ENCODE results near the gene GLB1L. TPM values are rescaled to one million over a fixed set of nuclear protein-coding genes. Genes with fewer than 3 reads are reported as not detected.

GLB1L gene
- polyA plus RNA-seq, 1 of the 3 experiments (the other 2 are of a cell fraction): 11.7 TPM

- no peak overlapping the region for H3K9ac ChIP-seq
- H3K79me2 ChIP-seq (ENCODE audit: insufficient read depth): no peaks in the 10 kb centered on the region
- ChIA-PET CTCF (interaction anchor here (0.8 to 5.5 kb wide), 13 partner anchors 11 to 274 kb away, joined by 3 to 44 read pairs (median 4); partner anchors contain the start of gene DNAJB2), POLR2A (interaction anchor here (2.6 kb wide), 1 partner anchor 10 kb away, joined by 15 read pairs; the partner anchor contains the start of genes GLB1L and STK16)
- TF ChIP-seq MEF2A (IDR thresholded peaks at IDR 0.05; ENCODE audit: borderline replicate concordance, low read depth) (no peak), CTCF (IDR thresholded peaks at IDR 0.05) (no peak), SMC3 (IDR thresholded peaks at IDR 0.05; ENCODE audit: low read depth, low read length) (no peak), YY1 (IDR thresholded peaks at IDR 0.05; ENCODE audit: low read depth) (no peak)
- TF ChIP-seq, protein P1, sequence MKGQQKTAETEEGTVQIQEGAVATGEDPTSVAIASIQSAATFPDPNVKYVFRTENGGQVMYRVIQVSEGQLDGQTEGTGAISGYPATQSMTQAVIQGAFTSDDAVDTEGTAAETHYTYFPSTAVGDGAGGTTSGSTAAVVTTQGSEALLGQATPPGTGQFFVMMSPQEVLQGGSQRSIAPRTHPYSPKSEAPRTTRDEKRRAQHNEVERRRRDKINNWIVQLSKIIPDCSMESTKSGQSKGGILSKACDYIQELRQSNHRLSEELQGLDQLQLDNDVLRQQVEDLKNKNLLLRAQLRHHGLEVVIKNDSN (IDR thresholded peaks at IDR 0.05; ENCODE audit: borderline replicate concordance, low read depth): no peak
- TF ChIP-seq, protein P2, sequence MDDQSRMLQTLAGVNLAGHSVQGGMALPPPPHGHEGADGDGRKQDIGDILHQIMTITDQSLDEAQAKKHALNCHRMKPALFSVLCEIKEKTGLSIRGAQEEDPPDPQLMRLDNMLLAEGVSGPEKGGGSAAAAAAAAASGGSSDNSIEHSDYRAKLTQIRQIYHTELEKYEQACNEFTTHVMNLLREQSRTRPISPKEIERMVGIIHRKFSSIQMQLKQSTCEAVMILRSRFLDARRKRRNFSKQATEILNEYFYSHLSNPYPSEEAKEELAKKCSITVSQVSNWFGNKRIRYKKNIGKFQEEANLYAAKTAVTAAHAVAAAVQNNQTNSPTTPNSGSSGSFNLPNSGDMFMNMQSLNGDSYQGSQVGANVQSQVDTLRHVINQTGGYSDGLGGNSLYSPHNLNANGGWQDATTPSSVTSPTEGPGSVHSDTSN (IDR thresholded peaks at IDR 0.05): no peak
- no peaks in the 10 kb centered on the region for H4K20me1 ChIP-seq (ENCODE audit: insufficient read depth)
- H3K4me1 ChIP-seq (ENCODE audit: control insufficient read depth in 1 of 2, insufficient read depth in 2 of 2, low read depth in 1 of 2, low read length in 1 of 2): peaks cover 10 to 16% of the 10 kb centered on the region in 2 experiments; a peak in 3 of 4 replicates
- H3F3A ChIP-seq (replicated peaks; ENCODE audit: insufficient read depth): peaks cover 4% of the 10 kb centered on the region
- peak overlapping the region; percentile 97 for H3K4me2 ChIP-seq
- H3K36me3 ChIP-seq (replicated peaks in 1 of 2; ENCODE audit: control insufficient read depth in 1 of 2, insufficient read depth in 2 of 2, low read length in 1 of 2): no peaks in the 10 kb centered on the region
- peaks cover 40% of the 10 kb centered on the region for H3K27me3 ChIP-seq (ENCODE audit: insufficient read depth)
- no peak for DNase-seq
- H2AFZ ChIP-seq (ENCODE audit: low read depth): 0 out of 2 replicates have a peak overlapping the region, but pooled peaks have one; percentile 82
- whole genome bisulfite sequencing (ENCODE audit: low lambda C conversion rate): 52% methylated on average over 6 of the region's 12 CpGs
- no peaks in the 10 kb centered on the region for H3K9me2 ChIP-seq
- H3K4me3 ChIP-seq (ENCODE audit: low read depth in 2 of 2, low read length in 1 of 2): peak overlapping the region; percentile 53 to 60
- H3K9me3 ChIP-seq: no peaks in the 10 kb centered on the region
- H3K27ac ChIP-seq (ENCODE audit: low read depth in 2 of 2, low read length in 1 of 2): no peak overlapping the region
Observed at GRCh38 chr2:219254590-219255201, 9.5 kb upstream of the GLB1L start.

DNA sequence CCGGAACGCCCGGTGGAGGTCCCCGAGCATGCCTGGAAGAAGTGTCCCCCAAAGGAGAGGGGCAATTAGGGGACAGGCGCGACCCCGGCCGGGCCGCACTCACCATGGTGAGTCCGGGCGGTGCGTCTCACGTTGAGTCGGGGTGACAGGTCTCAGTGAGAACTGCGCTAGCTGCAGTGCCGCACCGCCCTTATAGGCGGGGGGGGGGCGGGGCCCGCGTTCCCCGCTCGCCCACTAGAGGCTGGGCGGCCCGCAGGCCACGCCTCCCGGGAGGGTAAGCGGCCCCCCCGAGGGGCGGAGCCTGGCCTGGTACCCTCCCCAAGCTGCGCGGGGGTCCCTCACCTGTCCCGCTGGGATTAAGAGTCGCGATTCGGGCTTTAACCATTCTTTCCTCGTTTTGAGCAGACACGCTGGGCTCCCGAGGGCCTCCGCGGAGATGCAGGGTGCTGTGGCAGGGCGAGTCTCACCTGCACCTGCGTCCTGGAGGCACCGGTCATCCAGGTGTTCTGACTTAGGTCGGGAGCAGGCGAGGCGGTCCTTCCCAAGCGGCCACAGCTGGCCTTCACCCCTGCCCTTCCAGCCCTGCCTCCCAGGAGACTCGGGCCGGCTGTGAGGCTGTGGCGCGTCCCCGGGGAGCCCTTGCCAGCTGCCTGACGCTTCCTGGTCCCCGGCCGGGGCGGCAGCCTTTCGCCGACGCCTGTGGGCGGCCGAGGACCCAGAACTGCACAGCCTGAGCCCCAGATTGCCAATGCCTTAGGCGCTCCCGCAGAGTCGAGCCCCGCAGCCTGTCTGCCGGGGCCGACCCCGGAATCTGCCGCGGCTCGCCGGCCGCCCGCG lies 8.7 kb upstream of the GLB1L start, which contains the start of gene TUBA4A:
TUBA4A (minus strand) TSS at position 166 of the 837 bp plus-strand sequence; CDS start at position 106, 60 bp downstream.
- H3K27me3 ChIP-seq (ENCODE audit: insufficient read depth): peaks cover 40% of the 10 kb centered on the region
- ChIA-PET POLR2A (interaction anchor here (2.6 kb wide), 1 partner anchor 9 kb away, joined by 15 read pairs; the partner anchor contains the start of genes GLB1L and STK16), CTCF (interaction anchor here (0.8 to 5.5 kb wide), 13 partner anchors 11 to 288 kb away, joined by 3 to 44 read pairs (median 4); partner anchors contain the start of gene DNAJB2)
- no peak within 1 kb of the TSS for H3K27ac ChIP-seq (ENCODE audit: low read depth in 2 of 2, low read length in 1 of 2)
- peaks cover 17 to 21% of the 10 kb centered on the region in 2 experiments; a peak in 3 of 4 replicates for H3K4me1 ChIP-seq (ENCODE audit: control insufficient read depth in 1 of 2, insufficient read depth in 2 of 2, low read depth in 1 of 2, low read length in 1 of 2)
- 5% methylated on average over 8 of the region's 76 CpGs for WGBS (ENCODE audit: low lambda C conversion rate)
- H3K36me3 ChIP-seq (replicated peaks in 1 of 2; ENCODE audit: control insufficient read depth in 1 of 2, insufficient read depth in 2 of 2, low read length in 1 of 2): no peaks in the 10 kb centered on the region
- H3F3A ChIP-seq (replicated peaks; ENCODE audit: insufficient read depth): peaks cover 12% of the 10 kb centered on the region
- H3K4me2 ChIP-seq: peak within 1 kb of the TSS; percentile 97
- peak within 1 kb of the TSS; percentile 82 for H2AFZ ChIP-seq (ENCODE audit: low read depth)
- no peaks in the 10 kb centered on the region for H3K9me3 ChIP-seq
- peak within 1 kb of the TSS; percentile 53 to 60 for H3K4me3 ChIP-seq (ENCODE audit: low read depth in 2 of 2, low read length in 1 of 2)
- no peaks in the 10 kb centered on the region for H4K20me1 ChIP-seq (ENCODE audit: insufficient read depth)
- H3K9me2 ChIP-seq: no peaks in the 10 kb centered on the region
- no peaks in the 10 kb centered on the region for H3K79me2 ChIP-seq (ENCODE audit: insufficient read depth)
- DNase-seq: peak; percentile 98
- no peak within 1 kb of the TSS for H3K9ac ChIP-seq
- TF ChIP-seq GATA2 (CRISPR knock-in tag; IDR thresholded peaks at IDR 0.05): no peak
- no peak for TF ChIP-seq RFX5 (IDR thresholded peaks at IDR 0.05; ENCODE audit: low read length)
- TF ChIP-seq FOSL2 (IDR thresholded peaks at IDR 0.05; ENCODE audit: borderline replicate concordance, low read depth): no peak
- no peak for TF ChIP-seq MEF2A (IDR thresholded peaks at IDR 0.05; ENCODE audit: borderline replicate concordance, low read depth)
- TF ChIP-seq NFIC (IDR thresholded peaks at IDR 0.05; ENCODE audit: borderline replicate concordance): no peak
- TF ChIP-seq, protein P3, sequence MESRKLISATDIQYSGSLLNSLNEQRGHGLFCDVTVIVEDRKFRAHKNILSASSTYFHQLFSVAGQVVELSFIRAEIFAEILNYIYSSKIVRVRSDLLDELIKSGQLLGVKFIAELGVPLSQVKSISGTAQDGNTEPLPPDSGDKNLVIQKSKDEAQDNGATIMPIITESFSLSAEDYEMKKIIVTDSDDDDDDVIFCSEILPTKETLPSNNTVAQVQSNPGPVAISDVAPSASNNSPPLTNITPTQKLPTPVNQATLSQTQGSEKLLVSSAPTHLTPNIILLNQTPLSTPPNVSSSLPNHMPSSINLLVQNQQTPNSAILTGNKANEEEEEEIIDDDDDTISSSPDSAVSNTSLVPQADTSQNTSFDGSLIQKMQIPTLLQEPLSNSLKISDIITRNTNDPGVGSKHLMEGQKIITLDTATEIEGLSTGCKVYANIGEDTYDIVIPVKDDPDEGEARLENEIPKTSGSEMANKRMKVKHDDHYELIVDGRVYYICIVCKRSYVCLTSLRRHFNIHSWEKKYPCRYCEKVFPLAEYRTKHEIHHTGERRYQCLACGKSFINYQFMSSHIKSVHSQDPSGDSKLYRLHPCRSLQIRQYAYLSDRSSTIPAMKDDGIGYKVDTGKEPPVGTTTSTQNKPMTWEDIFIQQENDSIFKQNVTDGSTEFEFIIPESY (IDR thresholded peaks at IDR 0.05; ENCODE audit: borderline replicate concordance, low read depth): no peak
- TF ChIP-seq RAD21 (IDR thresholded peaks at IDR 0.05; ENCODE audit: low read length): no peak
- TF ChIP-seq ELF1 (IDR thresholded peaks at IDR 0.05): no peak
- TF ChIP-seq JUND (IDR thresholded peaks at IDR 0.05): no peak
- TF ChIP-seq MAX (IDR thresholded peaks at IDR 0.05; ENCODE audit: low read depth): no peak
- no peak for TF ChIP-seq CTCF (IDR thresholded peaks at IDR 0.05)
- no peak for TF ChIP-seq EP300 (IDR thresholded peaks at IDR 0.05; ENCODE audit: borderline replicate concordance in 1 of 2, low read depth in 1 of 2, low read length in 1 of 2)
